GM10847 (cell line): ENCODE measurements around the gene CFDP1.

Experiments
- POLR2A ChIP-seq: IDR thresholded peaks from 2 replicates; pipeline ENCODE4 v1.6.1; 2011; ENCODE audit not compliant: insufficient read length; ENCODE audit errors: extremely low read depth

CFDP1 gene

GRCh38 chr16:75264457-75264998, 168.8 kb downstream of the CFDP1 start:
- no peak for TF ChIP-seq POLR2A

GRCh38 chr16:75263963-75264445, 169.3 kb downstream of the CFDP1 start:
- TF ChIP-seq POLR2A: no peak

- no peak for TF ChIP-seq POLR2A
Observed at GRCh38 chr16:75263291-75263962, 169.9 kb downstream of the CFDP1 start.

- TF ChIP-seq POLR2A: no peak
Observed at GRCh38 chr16:75262800-75263127, 170.5 kb downstream of the CFDP1 start.

- TF ChIP-seq POLR2A: no peak
Observed at GRCh38 chr16:75262104-75262799, 171.1 kb downstream of the CFDP1 start.

GRCh38 chr16:75261590-75262078, 171.7 kb downstream of the CFDP1 start:
- no peak for TF ChIP-seq POLR2A

- TF ChIP-seq POLR2A: no peak
Observed at GRCh38 chr16:75260851-75261589, 172.3 kb downstream of the CFDP1 start.

GRCh38 chr16:75258807-75259141, 174.5 kb downstream of the CFDP1 start:
- TF ChIP-seq POLR2A: no peak

GRCh38 chr16:75257886-75258806, 175.2 kb downstream of the CFDP1 start:
- TF ChIP-seq POLR2A: no peak

- no peak for TF ChIP-seq POLR2A
Observed at GRCh38 chr16:75256696-75257343, 176.5 kb downstream of the CFDP1 start.

GRCh38 chr16:75256059-75256571, 177.2 kb downstream of the CFDP1 start:
- no peak for TF ChIP-seq POLR2A

- TF ChIP-seq POLR2A: no peak
Observed at GRCh38 chr16:75254359-75254837, 178.9 kb downstream of the CFDP1 start.

- no peak for TF ChIP-seq POLR2A
Observed at GRCh38 chr16:75252946-75253911, 180.1 kb downstream of the CFDP1 start.
